NT2/D1 (cell line): Measurements from ENCODE around the gene OBSCN.

Experiments
- SUZ12 ChIP-seq: IDR thresholded peaks from 2 replicates; pipeline ENCODE4 v1.6.1; 2011; ENCODE audit not compliant: insufficient read length, insufficient read depth; ENCODE audit errors: extremely low read depth
- YY1 ChIP-seq: IDR thresholded peaks from 2 replicates; pipeline ENCODE4 v1.6.1; 2011; ENCODE audit not compliant: insufficient read length, insufficient read depth

DNA sequence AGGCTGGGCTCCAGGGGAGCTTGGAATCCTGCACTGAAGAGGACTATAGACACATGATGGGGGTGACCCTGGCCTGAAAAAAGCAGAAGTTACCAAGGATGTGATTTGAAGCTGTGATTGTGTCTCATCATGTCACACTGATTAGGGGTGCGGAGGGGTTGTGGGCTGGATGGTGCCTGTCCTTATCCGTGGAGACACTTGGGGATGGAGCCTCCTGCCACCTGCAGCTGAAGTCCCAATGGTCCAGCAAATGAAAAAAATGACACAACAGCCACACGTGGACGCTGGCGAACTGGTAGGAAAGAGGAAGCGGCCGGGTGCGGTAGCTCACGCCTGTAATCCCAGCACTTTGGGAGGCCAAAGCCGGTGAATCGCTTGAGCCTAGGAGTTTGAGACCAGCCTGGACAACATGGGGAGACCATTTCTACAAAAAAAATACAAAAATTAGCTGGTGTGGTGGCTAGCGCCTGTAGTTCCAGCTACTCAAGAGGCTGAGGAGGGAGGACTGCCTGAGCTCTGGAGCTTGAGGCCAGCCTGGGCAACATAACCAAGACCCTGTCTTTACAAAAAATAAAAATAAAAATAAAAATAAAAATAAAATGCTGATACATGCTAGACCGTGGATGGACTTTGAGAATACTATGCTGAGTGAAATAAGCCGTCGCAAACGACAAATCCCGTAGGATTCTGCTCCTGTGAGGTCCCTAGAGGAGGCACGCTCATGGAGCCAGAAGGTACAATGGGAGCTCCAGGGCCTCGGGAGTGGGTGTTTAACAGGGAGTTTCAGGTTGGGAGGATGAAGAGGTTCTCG is 43.1 kb upstream of the OBSCN start:
- TF ChIP-seq YY1 (no peak), SUZ12 (no peak)
